Activated CD4-positive, alpha-beta T cell treated with anti-CD3 and anti-CD28 coated beads for 4 hours (primary cell): ENCODE results near the gene SBK2.

Source experiments
- DNase-seq, 2 donors: peaks; one replicate each; pipeline ENCODE4 v3.0.0-alpha.2; 2020

SBK2 gene

GRCh38 chr19:55553217-55554182 is 16.6 kb upstream of the SBK2 start:
- no peak for DNase-seq

- DNase-seq, result no peak
Measured at GRCh38 chr19:55552620-55553019, 15.7 kb upstream of the SBK2 start.

- DNase-seq, result no peak
Measured at GRCh38 chr19:55552206-55552605, 15.3 kb upstream of the SBK2 start.

- DNase-seq, result no peak
Measured at GRCh38 chr19:55550321-55550650, 13.4 kb upstream of the SBK2 start.

- no peak for DNase-seq
Measured at GRCh38 chr19:55549500-55550320, 12.8 kb upstream of the SBK2 start.

GRCh38 chr19:55546822-55547614 is 10.1 kb upstream of the SBK2 start:
- no peak for DNase-seq

- no peak for DNase-seq
Measured at GRCh38 chr19:55546011-55546410, 9.1 kb upstream of the SBK2 start.

- no peak for DNase-seq
Measured at GRCh38 chr19:55545443-55545842, 8.5 kb upstream of the SBK2 start, which contains the start of gene SBK3. TSS of gene SBK3 (minus strand) at chr19:55545543. CDS start at chr19:55545543, 0 bp downstream.

GRCh38 chr19:55544776-55545439 is 8.0 kb upstream of the SBK2 start:
- DNase-seq, result no peak

- DNase-seq, result no peak
Measured at GRCh38 chr19:55544014-55544413, 7.1 kb upstream of the SBK2 start.

- DNase-seq, result no peak
Measured at GRCh38 chr19:55543567-55543966, 6.6 kb upstream of the SBK2 start.

GRCh38 chr19:55542292-55542855 is 5.4 kb upstream of the SBK2 start:
- no peak for DNase-seq

- DNase-seq, result no peak
Measured at GRCh38 chr19:55541091-55541490, 4.2 kb upstream of the SBK2 start.

GRCh38 chr19:55540619-55541018 is 3.7 kb upstream of the SBK2 start:
- no peak for DNase-seq

- DNase-seq, result no peak
Measured at GRCh38 chr19:55539090-55539984, 2.4 kb upstream of the SBK2 start.

GRCh38 chr19:55538132-55538531 is 1.2 kb upstream of the SBK2 start:
- DNase-seq, result no peak

- no peak for DNase-seq
Measured at GRCh38 chr19:55537741-55538111, 793 bp upstream of the SBK2 start.

GRCh38 chr19:55536366-55536765 is 567 bp downstream of the SBK2 start:
- DNase-seq, result no peak

- no peak for DNase-seq
Measured at GRCh38 chr19:55535965-55536350, 975 bp downstream of the SBK2 start.

- no peak for DNase-seq
Measured at GRCh38 chr19:55535173-55535964, 1.6 kb downstream of the SBK2 start.
